HepG2 (cell line): Measurements from ENCODE around the gene ZSCAN31. TPM values are rescaled to one million over a fixed set of nuclear protein-coding genes. Genes with fewer than 3 reads are reported as not detected.

Experiments used
- ASH2L ChIP-seq: fragments of 300-600, 200-600 bp; sonication (generic); IDR thresholded peaks from 2 replicates; pipeline ENCODE4 v1.7.0; 2017; ENCODE audit warnings: low read depth, mild to moderate bottlenecking, moderate library complexity, mixed read lengths, low read length; ENCODE audit not compliant: insufficient read length
- ATAD3A ChIP-seq: sonication (generic); formaldehyde crosslinking; IDR thresholded peaks from 2 replicates; pipeline ENCODE4 v1.4.0; 2020; ENCODE audit warnings: missing genetic modification reagents
- ATF6 ChIP-seq: sonication (generic); formaldehyde crosslinking; conservative IDR thresholded peaks from 2 replicates; pipeline ENCODE4 v1.4.0; 2020; ENCODE audit warnings: missing genetic modification reagents
- BCL6 ChIP-seq: IDR thresholded peaks from 2 replicates; pipeline ENCODE4 v1.6.1; 2016; ENCODE audit warnings: missing genetic modification reagents, missing compliant biosample characterization
- CREBL2 ChIP-seq: sonication (generic); formaldehyde crosslinking; IDR thresholded peaks from 2 replicates; pipeline ENCODE4 v1.8.1; 2023; ENCODE audit warnings: missing genetic modification reagents, mild to moderate bottlenecking, borderline replicate concordance
- GABPA ChIP-seq, 2 experiments: IDR thresholded peaks; 2 replicates each; pipeline ENCODE4 v1.6.1; 2011 to 2016; ENCODE audit warnings: low read depth in 2 of 2, low read length in 1 of 2, missing biosample characterization in 1 of 2, missing genetic modification characterization in 1 of 2
- GPBP1L1 ChIP-seq: sonication (generic); formaldehyde crosslinking; IDR thresholded peaks from 2 replicates; pipeline ENCODE4 v1.5.0; 2020; ENCODE audit warnings: mild to moderate bottlenecking, missing genetic modification reagents
- HNRNPK ChIP-seq: fragments of 200-400 bp; formaldehyde crosslinking; IDR thresholded peaks from 2 replicates; pipeline ENCODE4 v1.6.1; 2018; ENCODE audit warnings: low read length, low read depth, moderate library complexity, mild to moderate bottlenecking; ENCODE audit not compliant: poor library complexity, severe bottlenecking
- KDM4B ChIP-seq: sonication (generic); formaldehyde crosslinking; IDR thresholded peaks from 2 replicates; pipeline ENCODE4 v1.4.0; 2020; ENCODE audit warnings: missing genetic modification reagents
- MXD1 ChIP-seq: sonication (generic); formaldehyde crosslinking; IDR thresholded peaks from 2 replicates; pipeline ENCODE4 v1.4.0; 2020; ENCODE audit warnings: mild to moderate bottlenecking, missing genetic modification reagents
- MYC ChIP-seq: sonication (generic); formaldehyde crosslinking; IDR thresholded peaks from 2 replicates; pipeline ENCODE4 v1.9.0; 2021; ENCODE audit warnings: missing genetic modification reagents, borderline replicate concordance
- MYPOP ChIP-seq: sonication (generic); formaldehyde crosslinking; IDR thresholded peaks from 2 replicates; pipeline ENCODE4 v1.8.1; 2023; ENCODE audit warnings: mild to moderate bottlenecking, moderate library complexity, missing genetic modification reagents
- NBN ChIP-seq: fragments of 450-650 bp; conservative IDR thresholded peaks from 2 replicates; pipeline ENCODE4 v1.6.1; 2017
- PATZ1 ChIP-seq: sonication (generic); formaldehyde crosslinking; IDR thresholded peaks from 2 replicates; pipeline ENCODE4 v1.4.0; 2020; ENCODE audit warnings: missing genetic modification reagents
- PHF5A ChIP-seq: IDR thresholded peaks from one replicate; pipeline ENCODE4 v1.6.1; 2018; ENCODE audit warnings: low read depth, missing genetic modification reagents; ENCODE audit not compliant: unreplicated experiment
- REL ChIP-seq: sonication (generic); formaldehyde crosslinking; conservative IDR thresholded peaks from 2 replicates; pipeline ENCODE4 v1.8.0; 2022; ENCODE audit warnings: mild to moderate bottlenecking, missing genetic modification reagents, moderate library complexity
- SNAI1 ChIP-seq: sonication (generic); formaldehyde crosslinking; IDR thresholded peaks from 2 replicates; pipeline ENCODE4 v1.5.0; 2020; ENCODE audit warnings: mild to moderate bottlenecking, missing genetic modification reagents, borderline replicate concordance
- ZNF331 ChIP-seq: sonication (generic); formaldehyde crosslinking; IDR thresholded peaks from 2 replicates; pipeline ENCODE4 v1.4.0; 2020; ENCODE audit warnings: missing genetic modification reagents
- ZNF546 ChIP-seq: sonication (generic); formaldehyde crosslinking; conservative IDR thresholded peaks from 2 replicates; pipeline ENCODE4 v1.8.1; 2023; ENCODE audit warnings: mild to moderate bottlenecking, missing genetic modification reagents
- ZNF572 ChIP-seq: sonication (generic); formaldehyde crosslinking; IDR thresholded peaks from 2 replicates; pipeline ENCODE4 v1.5.1; 2020; ENCODE audit warnings: mild to moderate bottlenecking, missing genetic modification reagents
- polyA plus RNA-seq, 8 experiments: library from polyadenylated mRNA; depleted of rRNA in 3 of 8; stranded (reverse) in 7 of 8; unstranded in 1 of 8; fragments of >200 nt; fragmentation: Illumina TruSeq in 4 of 8; extraction: Trizol in 4 of 8; gene quantifications; 2 replicates each; pipeline versions ENCODE4 v1.2.1 to v1.2.3, GENCODE V29; 2011 to 2016; ENCODE audit warnings: low read depth in 4 of 8, missing spikeins in 1 of 8, mixed read lengths in 1 of 8; ENCODE audit not compliant: insufficient read depth in 1 of 8
- total RNA-seq, 5 experiments: library from RNA; depleted of rRNA; stranded (reverse); fragments of >200 nt; fragmentation: Illumina TruSeq; extraction: Trizol; gene quantifications; 2 replicates each; pipeline ENCODE4 v1.2.3, GENCODE V29; 2016; ENCODE audit warnings: low read depth in 1 of 5

Gene ZSCAN31
- total and polyA plus RNA-seq, 2 of the 13 experiments (the other 11 are each of a cell fraction or from before 2014, with no cell fraction given) = 5.3 to 6.2 TPM

GRCh38 chr6:28349892-28350737 lies 14.2 kb upstream of the ZSCAN31 start, which contains the start of gene ZKSCAN3 (continued):
- peak; percentile 81; the same call in 1 of the 2 replicates for TF ChIP-seq PATZ1 (CRISPR knock-in tag)
- TF ChIP-seq NBN = no peak
- peak; percentile 62 for TF ChIP-seq ZNF331 (CRISPR knock-in tag)
- TF ChIP-seq MXD1 = peak; percentile 59; the same call in 1 of the 2 replicates
- TF ChIP-seq ZNF546 (CRISPR knock-in tag) = 0 out of 2 replicates have a peak, but pooled peaks have one; percentile 72
- no peak; the same call in 1 of the 2 replicates for TF ChIP-seq CREBL2 (CRISPR knock-in tag)
- no peak for TF ChIP-seq REL (CRISPR knock-in tag)
- no peak for TF ChIP-seq HNRNPK
- TF ChIP-seq KDM4B (CRISPR knock-in tag) = 0 out of 2 replicates have a peak, but pooled peaks have one; percentile 62
- peak; percentile 29; the same call in 1 of the 2 replicates for TF ChIP-seq BCL6 (CRISPR knock-in tag)
- peak; percentile 96; the same call in 1 of the 2 replicates for TF ChIP-seq ZNF572 (CRISPR knock-in tag)
- peak; percentile 36; the same call in 1 of the 2 replicates for TF ChIP-seq MYC (CRISPR knock-in tag)
- TF ChIP-seq PHF5A (CRISPR knock-in tag) = no peak
- peak; percentile 53 for TF ChIP-seq MYPOP (CRISPR knock-in tag)
- TF ChIP-seq GABPA (IDR thresholded peaks at IDR 0.05; ENCODE audit: low read depth, low read length) = peak; percentile 69
- TF ChIP-seq GABPA (CRISPR knock-in tag; IDR thresholded peaks at IDR 0.05; ENCODE audit: low read depth) = peak; percentile 96
- no peak for TF ChIP-seq SNAI1 (CRISPR knock-in tag)
- TF ChIP-seq GPBP1L1 (CRISPR knock-in tag) = no peak
- no peak for TF ChIP-seq ATAD3A (CRISPR knock-in tag)
- no peak for TF ChIP-seq ATF6 (CRISPR knock-in tag)
- peak; percentile 88 for TF ChIP-seq ASH2L
